Measurements from ENCODE around the gene VASH2. TPM values are rescaled to one million over a fixed set of nuclear protein-coding genes. Genes with fewer than 3 reads are reported as not detected.

VASH2 gene
- total and polyA plus RNA-seq, 2 donors (not counting 1 experiment from before 2014, with no cell fraction given): 0.17 to 0.22 TPM

DNA sequence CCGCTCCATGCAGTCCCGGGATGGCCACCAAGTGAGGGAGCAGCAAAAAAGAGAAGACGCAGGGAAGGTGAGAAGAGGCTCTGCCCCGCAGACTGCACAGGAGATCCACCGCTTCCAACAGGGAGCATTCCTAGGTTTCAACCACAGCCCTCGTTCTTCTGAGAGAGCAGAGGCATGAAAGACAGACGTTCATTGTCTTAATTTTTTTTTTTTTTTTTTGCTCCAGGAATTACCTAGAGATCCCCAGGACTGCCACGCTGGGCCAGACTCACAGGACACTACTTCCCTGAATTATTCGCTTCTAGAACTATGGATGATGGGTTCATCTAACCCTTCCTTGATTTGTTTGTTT is 33.2 kb upstream of the VASH2 start:
- Histone ChIP-seq H3K4me1 (ENCODE audit: control insufficient read depth, extremely low read depth, insufficient read depth, low read length) (no peaks in the 10 kb centered on the region), H3K4me2 (ENCODE audit: extremely low read depth, insufficient read depth, low read length) (no peak overlapping the region), H2AFZ (ENCODE audit: low read length) (no peak overlapping the region), H3K79me2 (ENCODE audit: control insufficient read depth, insufficient read depth, low read length) (no peaks in the 10 kb centered on the region), H4K20me1 (ENCODE audit: control insufficient read depth, extremely low read depth, insufficient read depth, low read length) (no peaks in the 10 kb centered on the region), H3K9ac (ENCODE audit: insufficient read depth, low read length) (no peak overlapping the region), H3K4me3 (replicated peaks in 1 of 4; ENCODE audit: control extremely low read depth in 1 of 4, insufficient read depth in 1 of 4, low read depth in 3 of 4, low read length in 4 of 4) (no peak overlapping the region), H3K9me3 (ENCODE audit: control insufficient read depth, insufficient read depth, low read depth, low read length) (no peaks in the 10 kb centered on the region), H3K27me3 (ENCODE audit: control insufficient read depth, insufficient read depth, low read length) (peaks cover 11% of the 10 kb centered on the region), H3K36me3 (ENCODE audit: control insufficient read depth, insufficient read depth, low read length) (no peaks in the 10 kb centered on the region), H3K27ac (ENCODE audit: insufficient read depth, low read length) (no peak overlapping the region)
- TF ChIP-seq EZH2 (IDR thresholded peaks at IDR 0.05; ENCODE audit: low read length, missing control alignments): no peak
- TF ChIP-seq, protein P1, sequence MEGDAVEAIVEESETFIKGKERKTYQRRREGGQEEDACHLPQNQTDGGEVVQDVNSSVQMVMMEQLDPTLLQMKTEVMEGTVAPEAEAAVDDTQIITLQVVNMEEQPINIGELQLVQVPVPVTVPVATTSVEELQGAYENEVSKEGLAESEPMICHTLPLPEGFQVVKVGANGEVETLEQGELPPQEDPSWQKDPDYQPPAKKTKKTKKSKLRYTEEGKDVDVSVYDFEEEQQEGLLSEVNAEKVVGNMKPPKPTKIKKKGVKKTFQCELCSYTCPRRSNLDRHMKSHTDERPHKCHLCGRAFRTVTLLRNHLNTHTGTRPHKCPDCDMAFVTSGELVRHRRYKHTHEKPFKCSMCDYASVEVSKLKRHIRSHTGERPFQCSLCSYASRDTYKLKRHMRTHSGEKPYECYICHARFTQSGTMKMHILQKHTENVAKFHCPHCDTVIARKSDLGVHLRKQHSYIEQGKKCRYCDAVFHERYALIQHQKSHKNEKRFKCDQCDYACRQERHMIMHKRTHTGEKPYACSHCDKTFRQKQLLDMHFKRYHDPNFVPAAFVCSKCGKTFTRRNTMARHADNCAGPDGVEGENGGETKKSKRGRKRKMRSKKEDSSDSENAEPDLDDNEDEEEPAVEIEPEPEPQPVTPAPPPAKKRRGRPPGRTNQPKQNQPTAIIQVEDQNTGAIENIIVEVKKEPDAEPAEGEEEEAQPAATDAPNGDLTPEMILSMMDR (conservative IDR thresholded peaks at IDR 0.05 in 1 of 2, IDR thresholded peaks at IDR 0.05 in 1 of 2; ENCODE audit: low read depth in 1 of 2, low read length in 2 of 2): no peak
- DNase-seq (ENCODE audit: low read depth in 2 of 2): no peak

DNA sequence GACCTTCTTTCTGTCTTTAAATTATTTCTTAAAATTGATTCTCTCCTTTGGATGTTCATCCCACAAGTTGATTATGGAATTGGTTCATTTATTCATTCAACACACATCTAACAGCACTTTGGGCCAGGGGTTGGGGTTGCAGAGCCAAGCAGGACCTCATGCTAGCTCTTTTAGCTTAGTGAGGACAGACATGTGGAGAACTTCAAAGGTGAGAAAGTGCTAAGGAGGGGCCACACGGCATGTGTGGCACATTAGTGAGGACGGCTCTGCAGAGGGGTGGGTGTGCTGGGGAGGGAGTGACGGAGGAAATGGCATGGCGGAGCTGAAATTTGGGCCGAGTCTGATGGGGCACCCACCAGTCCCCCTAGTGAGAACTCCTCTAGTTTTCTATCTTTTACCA is 32.5 kb upstream of the VASH2 start:
- no peak overlapping the region for H3K9ac ChIP-seq (ENCODE audit: insufficient read depth, low read length)
- H3K4me3 ChIP-seq (replicated peaks in 1 of 4; ENCODE audit: control extremely low read depth in 1 of 4, insufficient read depth in 1 of 4, low read depth in 3 of 4, low read length in 4 of 4): no peak overlapping the region
- no peaks in the 10 kb centered on the region for H3K4me1 ChIP-seq (ENCODE audit: control insufficient read depth, extremely low read depth, insufficient read depth, low read length)
- DNase-seq (ENCODE audit: low read depth in 2 of 2): no peak
- H3K36me3 ChIP-seq (ENCODE audit: control insufficient read depth, insufficient read depth, low read length): no peaks in the 10 kb centered on the region
- peaks cover 12% of the 10 kb centered on the region for H3K27me3 ChIP-seq (ENCODE audit: control insufficient read depth, insufficient read depth, low read length)
- H2AFZ ChIP-seq (ENCODE audit: low read length): no peak overlapping the region
- no peaks in the 10 kb centered on the region for H4K20me1 ChIP-seq (ENCODE audit: control insufficient read depth, extremely low read depth, insufficient read depth, low read length)
- H3K27ac ChIP-seq (ENCODE audit: insufficient read depth, low read length): no peak overlapping the region
- no peaks in the 10 kb centered on the region for H3K79me2 ChIP-seq (ENCODE audit: control insufficient read depth, insufficient read depth, low read length)
- no peak overlapping the region for H3K4me2 ChIP-seq (ENCODE audit: extremely low read depth, insufficient read depth, low read length)
- H3K9me3 ChIP-seq (ENCODE audit: control insufficient read depth, insufficient read depth, low read depth, low read length): no peaks in the 10 kb centered on the region
- TF ChIP-seq EZH2 (IDR thresholded peaks at IDR 0.05; ENCODE audit: low read length, missing control alignments): no peak
- TF ChIP-seq, protein P1 (conservative IDR thresholded peaks at IDR 0.05 in 1 of 2, IDR thresholded peaks at IDR 0.05 in 1 of 2; ENCODE audit: low read depth in 1 of 2, low read length in 2 of 2): no peak

DNA sequence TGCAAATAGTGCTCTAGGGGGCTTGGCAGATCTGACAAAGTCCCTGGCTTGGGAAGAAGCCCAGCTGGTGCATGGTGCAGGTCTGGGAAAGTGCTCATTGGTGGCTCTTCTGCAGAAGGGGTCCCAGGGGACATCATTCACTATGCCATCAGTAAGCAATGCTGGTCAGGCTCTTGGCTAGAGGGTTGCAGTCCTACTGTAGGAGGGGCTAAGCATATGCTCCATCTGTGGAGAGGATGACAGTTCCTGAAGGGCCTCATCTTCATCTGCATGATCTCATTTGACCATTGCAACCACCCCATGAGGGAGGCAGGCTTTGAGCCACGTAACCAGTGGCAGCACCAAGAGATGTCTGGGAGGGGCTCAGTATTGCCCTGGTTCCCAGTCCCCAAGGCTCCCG is 31.5 kb upstream of the VASH2 start:
- Histone ChIP-seq H3K4me3 (replicated peaks in 1 of 4; ENCODE audit: control extremely low read depth in 1 of 4, insufficient read depth in 1 of 4, low read depth in 3 of 4, low read length in 4 of 4) (no peak overlapping the region), H3K9me3 (ENCODE audit: control insufficient read depth, insufficient read depth, low read depth, low read length) (no peaks in the 10 kb centered on the region), H3K9ac (ENCODE audit: insufficient read depth, low read length) (no peak overlapping the region), H3K4me1 (ENCODE audit: control insufficient read depth, extremely low read depth, insufficient read depth, low read length) (no peaks in the 10 kb centered on the region), H3K36me3 (ENCODE audit: control insufficient read depth, insufficient read depth, low read length) (no peaks in the 10 kb centered on the region), H3K27ac (ENCODE audit: insufficient read depth, low read length) (no peak overlapping the region), H4K20me1 (ENCODE audit: control insufficient read depth, extremely low read depth, insufficient read depth, low read length) (no peaks in the 10 kb centered on the region), H3K79me2 (ENCODE audit: control insufficient read depth, insufficient read depth, low read length) (no peaks in the 10 kb centered on the region), H3K27me3 (ENCODE audit: control insufficient read depth, insufficient read depth, low read length) (peaks cover 14% of the 10 kb centered on the region), H3K4me2 (ENCODE audit: extremely low read depth, insufficient read depth, low read length) (no peak overlapping the region), H2AFZ (ENCODE audit: low read length) (no peak overlapping the region)
- no peak for TF ChIP-seq EZH2 (IDR thresholded peaks at IDR 0.05; ENCODE audit: low read length, missing control alignments)
- TF ChIP-seq, protein P1 (conservative IDR thresholded peaks at IDR 0.05 in 1 of 2, IDR thresholded peaks at IDR 0.05 in 1 of 2; ENCODE audit: low read depth in 1 of 2, low read length in 2 of 2): no peak
- DNase-seq (ENCODE audit: low read depth in 2 of 2): no peak

Measured in fibroblast of lung (primary cell).